GM18508 (cell line): Measurements from ENCODE around the gene ADRB1.

Experiments
- ATAC-seq: cut with Tn5 transposase; IDR thresholded peaks from one replicate; pipeline ENCODE4 v1.9.1; 2021; ENCODE audit warnings: moderate number of reproducible peaks; ENCODE audit not compliant: insufficient read depth, unreplicated experiment

The ADRB1 gene

DNA sequence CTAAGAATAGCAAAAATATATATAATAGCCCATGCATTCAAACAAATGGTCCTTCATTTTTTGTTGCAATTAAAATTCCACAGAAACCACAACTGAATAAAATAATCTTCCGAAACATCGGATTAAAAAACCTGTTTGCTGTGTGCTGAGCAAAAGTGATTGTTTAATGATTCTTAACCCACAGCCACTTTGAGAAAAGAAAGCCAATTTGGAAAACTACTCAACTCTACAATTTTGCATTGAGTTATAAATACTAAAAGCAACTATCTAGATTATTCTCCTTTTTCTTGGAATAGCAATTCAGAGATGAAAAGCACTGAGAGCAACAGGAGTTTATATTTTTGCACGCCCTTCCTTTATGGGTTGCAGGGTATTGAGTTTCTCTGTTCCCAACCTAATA, 8.0 kb downstream of the ADRB1 start:
- no peak for ATAC-seq

DNA sequence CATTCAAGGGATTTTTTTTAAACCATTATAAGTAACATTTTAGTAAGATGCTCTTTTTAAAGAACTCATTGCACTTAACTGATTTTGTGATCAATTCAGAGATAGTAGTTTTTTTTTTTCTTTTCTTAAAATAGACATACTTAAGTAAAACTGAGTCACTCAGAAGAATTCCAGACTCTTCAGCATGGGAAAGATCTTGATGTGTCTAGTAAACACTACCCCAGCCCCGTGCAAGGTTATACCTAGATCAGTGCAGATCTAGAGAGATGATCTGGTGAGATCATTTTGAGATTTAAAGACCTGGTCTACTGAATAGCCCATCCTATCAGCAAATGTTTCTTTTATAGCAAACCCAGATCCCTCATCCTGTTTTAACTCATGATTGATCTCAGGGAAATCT, 8.6 kb downstream of the ADRB1 start:
- ATAC-seq, result no peak

DNA sequence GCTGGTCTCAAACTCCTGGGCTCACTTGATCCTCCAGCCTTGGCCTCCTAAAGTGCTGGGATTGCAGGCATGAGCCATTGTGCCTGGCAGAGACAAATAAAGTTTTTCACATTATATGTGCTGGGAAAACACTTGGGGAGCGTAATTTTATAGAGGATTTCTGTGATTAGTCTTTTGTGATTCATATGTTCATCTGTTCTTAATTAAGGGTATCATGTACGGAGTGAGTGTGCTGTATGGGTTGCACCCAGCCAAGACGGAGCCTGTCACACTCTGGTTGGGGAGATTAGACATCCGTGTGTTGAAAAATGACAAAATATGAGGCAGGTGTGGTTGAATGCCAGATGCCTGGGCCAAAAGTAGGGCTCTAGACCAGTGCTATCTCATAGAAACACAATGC, 10.3 kb downstream of the ADRB1 start:
- ATAC-seq, result no peak

DNA sequence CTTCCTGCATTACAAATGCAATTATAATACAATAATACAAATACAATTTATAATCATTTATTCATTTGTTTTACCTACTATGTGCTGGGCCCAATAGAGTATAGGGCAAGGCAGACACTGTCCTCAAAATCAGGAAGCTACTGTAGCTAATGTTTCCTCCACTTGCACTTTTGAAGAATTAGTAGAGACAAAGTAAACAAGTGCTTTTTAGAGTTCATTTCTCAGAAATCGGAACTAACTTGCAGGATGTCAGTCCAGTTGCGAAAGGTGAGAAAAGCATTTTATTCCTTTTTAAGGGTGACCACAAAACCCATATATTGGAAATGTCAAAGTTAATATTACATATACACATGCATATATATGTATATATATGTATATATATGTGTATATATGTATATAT, 14.2 kb downstream of the ADRB1 start:
- ATAC-seq, result no peak

DNA sequence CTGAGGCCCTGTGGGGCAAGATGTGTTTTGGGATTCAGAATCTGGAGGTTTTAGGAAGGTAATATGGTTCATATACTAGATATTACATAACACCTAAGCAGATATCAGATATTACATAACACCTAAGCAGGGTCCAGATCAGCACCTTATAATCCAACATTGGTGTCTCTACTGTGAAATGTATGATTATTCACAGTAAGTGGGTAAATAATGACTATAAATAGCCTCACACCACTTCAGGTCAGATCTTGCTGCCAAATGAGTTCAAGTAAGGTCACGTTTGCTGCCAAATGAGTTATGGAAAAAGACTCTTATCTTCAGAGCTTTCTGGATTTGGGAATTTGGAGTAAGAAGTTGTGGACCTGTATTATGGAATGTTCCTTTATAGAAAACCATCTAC, 14.6 kb downstream of the ADRB1 start:
- ATAC-seq, result no peak

DNA sequence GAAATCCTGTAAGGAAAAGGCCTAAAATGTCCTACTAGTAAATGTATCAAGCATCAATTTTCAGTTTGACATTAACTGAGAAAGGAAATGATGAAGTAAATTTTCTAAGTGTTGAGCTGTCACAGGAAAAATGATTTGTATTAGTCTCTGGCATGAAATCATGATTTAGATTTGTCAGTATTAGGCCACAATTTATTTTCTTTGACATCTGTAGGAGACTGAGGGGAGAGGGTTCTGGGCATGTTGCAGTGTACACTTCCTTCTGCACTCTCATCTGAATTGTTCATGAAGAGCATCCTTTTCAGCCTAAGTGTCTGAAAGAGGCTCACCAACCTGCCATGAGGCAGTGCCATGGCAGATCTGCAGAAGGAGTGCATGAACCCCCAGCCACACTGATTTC, 15.9 kb downstream of the ADRB1 start:
- no peak for ATAC-seq

DNA sequence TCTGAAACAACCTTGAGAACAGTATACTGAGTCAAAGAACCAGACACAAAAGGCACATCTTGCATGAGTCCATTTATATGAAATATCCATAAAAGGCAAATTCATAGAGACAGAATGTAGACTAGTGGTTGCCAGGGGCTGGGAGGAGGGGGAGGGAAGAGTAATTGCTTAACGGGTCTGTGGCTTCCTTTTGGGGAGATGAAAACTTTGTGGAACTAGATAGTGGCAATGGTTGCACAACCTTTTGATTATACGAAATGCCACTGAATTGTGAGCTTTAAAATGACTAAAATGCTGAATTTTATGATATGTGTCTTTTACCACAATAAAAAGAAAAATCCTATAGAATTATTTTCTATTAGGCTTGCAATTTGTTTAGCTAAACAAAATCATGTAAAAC, 16.8 kb downstream of the ADRB1 start:
- no peak for ATAC-seq

DNA sequence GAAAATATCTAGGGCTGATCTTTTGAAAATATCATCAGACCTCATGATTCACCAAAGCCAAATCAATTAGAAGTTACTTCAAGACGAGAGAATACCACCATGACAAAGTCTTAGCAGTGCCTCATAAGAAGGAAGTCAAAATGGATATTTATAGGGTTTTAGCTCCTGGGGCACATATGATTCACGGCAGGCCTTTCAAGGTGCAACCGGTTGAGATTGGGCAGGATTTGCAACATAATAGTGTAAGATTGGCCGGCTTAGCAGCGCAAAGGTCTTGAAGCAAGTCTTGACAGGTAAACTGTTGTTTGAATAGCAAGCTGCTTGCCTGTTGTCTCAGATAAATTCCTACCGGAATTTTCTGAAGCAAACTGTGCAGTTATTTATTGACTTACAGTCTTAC, 17.5 kb downstream of the ADRB1 start:
- ATAC-seq, result no peak

DNA sequence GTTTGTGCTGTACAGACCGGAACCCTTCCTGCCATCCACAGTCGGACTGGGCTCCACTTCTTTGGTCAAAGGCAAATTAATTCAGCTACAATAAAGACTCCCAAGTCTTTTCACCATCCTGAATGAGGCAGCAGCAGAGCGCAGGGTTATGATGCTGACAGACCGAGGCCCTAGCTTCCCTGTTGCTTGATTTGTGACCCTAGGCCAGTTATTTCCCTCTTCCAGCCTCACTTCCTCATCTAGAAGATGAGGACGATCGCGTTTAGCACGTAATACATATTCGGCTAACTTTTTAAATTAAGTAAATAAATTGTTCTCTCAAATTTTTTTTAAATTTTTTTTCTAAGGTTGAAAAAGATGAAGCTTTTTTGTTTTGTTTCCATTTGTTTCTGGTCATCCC, 18.1 kb downstream of the ADRB1 start:
- no peak for ATAC-seq

DNA sequence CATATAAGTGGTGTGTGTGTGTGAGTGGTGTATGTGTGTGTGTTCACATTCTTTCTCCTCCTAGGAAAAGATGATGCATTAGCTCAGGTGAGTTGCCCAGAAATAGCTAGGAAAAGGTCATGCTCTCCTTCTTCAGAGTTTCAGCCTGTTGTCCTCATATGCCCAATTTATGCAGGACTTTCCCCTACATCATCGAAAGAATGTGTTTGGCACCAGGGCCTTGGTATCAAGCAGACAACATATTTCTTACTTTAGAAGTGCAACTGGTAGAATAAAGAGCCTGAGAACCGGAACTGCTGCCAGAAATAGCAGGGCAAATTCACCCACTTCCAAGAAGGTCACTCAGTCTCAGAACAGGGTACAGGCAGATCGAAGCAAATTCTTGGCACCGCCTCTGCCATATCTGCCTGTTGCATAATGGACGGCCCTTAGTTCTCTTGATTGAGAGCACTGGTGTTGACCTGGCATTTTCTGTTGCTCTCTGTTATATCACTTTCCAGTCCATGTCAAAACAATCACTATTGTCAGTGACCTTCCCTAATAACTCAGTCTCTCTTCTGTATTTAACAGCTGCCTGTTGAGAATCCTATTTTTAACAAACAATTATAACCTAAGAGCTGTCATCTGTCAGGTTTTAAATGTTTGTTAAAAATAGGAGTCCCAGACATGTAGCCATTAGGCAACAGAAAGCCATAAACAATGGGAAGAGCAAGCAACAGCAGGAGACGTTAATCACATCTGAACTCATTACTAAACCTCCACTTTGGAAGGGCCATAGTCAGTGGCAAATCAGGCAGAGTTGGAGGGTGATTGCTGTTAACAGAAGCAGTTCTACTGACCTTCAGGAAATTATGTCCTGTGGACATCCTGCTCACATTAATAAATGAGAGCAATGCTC, 20.7 kb downstream of the ADRB1 start:
- ATAC-seq, result no peak

DNA sequence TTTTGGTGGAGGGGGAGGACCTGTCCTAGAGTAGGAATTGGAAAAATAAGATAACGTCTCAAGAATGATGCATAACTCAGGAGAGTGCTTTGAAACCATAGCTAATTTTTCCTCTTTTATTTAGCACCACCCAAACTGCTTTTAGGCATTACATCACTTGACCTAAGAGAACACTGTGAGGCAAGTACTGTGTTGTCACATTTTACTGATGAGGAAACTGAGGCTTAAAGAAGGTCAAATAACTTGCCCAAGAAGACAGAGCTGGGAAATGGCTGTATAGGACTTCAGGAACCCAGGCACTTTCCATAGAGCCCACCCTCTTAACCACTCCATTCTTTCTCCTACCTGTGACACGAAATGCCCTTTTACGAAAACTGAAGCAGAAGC, 21.4 kb downstream of the ADRB1 start:
- ATAC-seq, result no peak

DNA sequence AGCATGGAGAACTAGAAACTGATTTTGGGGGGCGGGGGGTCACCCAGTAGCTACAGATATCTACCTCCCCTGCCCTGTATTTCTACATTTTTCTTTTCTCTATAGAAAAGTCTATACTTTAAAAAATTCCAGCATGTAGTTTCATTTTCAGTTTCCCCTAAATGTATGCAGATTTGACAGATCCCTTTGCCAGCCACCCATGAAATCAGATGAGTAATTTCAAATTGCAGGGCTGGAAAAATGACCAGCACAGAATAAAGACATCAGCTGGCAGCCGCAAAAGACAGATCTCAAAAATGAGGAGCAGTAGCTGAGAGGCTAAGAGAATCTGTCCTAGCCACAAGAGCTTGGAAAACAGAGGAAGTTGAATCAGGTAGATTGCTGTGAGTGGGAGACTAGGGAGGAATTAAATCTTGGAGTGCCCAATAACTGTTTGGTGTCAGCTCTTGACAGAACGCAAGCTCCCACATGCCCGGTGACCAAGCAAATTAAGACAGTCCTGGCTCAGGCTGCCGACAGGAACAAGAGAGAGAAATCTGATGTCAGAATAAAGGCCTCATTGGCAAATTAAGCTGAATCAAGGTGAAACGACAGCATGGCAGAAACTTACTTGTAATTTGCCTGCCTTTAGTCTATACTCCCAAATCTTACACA, 24.5 kb downstream of the ADRB1 start:
- no peak for ATAC-seq

DNA sequence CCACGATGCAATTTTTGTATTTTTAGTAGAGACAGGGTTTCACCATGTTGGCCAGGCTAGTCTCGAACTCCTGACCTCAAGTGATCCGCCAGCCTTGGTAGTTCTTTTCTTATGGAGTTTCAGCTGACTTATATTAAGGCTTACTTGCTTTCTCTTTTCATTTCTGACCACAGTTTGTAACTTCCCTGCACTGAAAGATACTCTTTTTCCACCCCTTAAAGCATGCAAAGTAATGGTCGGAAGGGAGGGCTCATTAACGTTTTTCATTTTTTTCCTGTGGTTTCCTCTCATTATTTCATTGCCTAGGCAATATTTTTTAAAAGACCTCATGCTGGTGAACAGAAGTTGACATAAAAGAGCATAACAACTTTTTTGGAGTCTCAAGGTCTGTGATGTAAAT, 27.0 kb downstream of the ADRB1 start:
- ATAC-seq, result no peak

DNA sequence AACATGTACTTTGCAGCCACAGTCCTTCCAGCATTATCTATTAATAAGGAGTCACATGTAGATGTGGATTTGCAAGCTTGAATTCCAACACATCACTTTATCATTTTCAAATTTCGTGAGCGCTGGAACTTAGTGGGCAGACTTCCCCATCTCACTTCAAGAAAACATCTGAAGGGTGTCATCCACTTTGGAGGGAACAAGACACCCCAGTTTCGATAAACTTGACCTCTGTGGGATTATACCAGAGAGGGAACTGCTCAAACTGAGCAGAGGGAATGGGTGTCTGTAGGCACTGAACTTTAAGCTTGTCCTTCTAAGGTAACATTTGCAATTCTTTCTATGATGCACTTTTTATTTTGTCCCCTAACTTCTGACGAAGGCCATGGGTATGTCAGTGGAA, 27.5 kb downstream of the ADRB1 start:
- ATAC-seq, result no peak

DNA sequence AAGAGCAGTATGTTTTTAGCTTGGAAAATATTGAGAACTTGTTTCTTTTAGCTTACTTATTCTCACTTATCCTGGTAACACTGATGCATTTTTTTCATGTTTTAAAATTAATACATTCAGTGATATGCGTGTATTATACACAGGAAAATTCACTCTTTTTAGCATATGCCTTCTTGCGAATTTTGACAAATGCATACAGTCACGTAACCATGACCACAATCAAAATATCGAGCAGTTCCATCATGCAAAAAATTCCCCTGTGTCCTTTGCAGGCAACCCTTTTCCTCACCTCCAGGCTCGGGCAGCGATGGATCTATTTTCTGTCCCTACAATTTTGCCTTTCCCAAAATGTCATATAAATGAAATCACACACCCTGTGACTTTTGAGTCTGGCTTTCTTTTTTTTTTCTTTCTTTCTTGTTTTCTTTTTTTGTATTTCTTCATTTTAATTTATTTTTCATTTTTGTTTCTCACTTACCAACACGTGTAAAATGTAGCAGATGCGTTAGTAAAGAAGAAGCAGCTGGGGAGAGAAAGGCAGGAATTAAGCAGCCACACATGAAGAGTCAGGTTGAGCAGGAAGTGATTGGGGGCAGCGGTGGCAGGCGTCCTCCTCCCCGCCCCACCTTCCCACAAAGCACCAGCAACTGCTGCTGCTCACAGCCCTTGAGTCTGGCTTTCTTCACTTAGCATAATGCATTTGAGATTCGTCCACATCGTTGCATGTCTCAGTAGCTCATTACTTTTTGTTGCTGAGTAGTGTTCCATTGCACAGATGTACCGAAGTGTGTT, 29.9 kb downstream of the ADRB1 start:
- no peak for ATAC-seq

DNA sequence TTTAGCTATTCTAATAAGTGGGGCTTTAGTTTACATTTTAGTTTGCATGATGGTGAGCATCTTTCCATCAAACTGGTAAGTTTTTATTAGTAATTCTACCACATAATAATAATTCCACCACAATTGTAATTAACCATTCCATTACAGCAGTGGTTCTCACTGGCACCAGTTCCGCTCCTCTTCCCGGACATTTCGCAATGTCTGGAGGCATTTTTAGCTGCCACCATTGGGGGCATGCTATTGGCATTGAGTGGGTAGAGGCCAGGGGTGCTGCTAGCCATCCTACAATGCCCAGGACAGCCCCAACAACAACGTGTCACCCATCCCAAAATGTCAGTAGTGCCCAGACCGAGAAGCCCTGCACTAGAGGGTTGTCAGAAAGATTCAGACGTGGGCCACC, 31.4 kb downstream of the ADRB1 start:
- no peak for ATAC-seq

DNA sequence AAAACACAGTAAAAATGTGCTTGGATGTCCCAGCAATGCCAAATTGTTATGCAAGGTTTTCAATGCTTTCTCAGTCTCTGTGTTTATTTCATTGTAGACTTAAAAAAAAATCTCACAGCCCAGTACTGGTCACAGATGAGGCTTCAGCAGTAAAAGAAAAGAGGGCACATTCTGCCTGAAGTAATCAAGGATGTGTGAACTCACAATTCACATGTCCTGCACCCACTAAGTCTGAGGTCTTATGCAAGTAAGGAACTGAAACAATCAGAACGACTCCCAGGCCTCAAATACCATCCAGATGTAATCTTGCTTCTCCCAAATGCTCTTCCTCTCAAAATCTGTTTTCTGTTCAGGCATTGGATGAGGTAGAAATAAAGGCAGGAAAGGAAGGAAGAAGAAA, 33.7 kb downstream of the ADRB1 start:
- ATAC-seq, result no peak

DNA sequence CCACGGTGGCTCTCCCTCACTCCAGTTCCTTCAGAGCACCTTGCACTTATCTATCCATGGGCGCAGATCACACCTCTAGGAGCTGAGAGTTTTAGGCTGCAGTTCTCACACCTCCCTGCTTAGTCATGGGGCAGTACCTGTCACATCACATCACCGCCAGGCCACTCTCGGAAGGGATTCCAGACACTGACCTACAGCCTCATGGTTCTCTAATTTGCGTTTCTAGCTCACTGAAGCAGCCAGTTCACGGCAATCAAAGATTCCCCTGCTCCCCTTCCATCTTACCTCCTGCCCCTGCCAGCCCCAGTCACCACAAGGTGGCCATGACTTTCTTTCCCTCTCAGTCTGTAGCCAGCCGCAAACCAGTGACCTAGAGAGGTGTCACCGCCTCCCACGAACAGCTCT, 34.2 kb downstream of the ADRB1 start:
- no peak for ATAC-seq

DNA sequence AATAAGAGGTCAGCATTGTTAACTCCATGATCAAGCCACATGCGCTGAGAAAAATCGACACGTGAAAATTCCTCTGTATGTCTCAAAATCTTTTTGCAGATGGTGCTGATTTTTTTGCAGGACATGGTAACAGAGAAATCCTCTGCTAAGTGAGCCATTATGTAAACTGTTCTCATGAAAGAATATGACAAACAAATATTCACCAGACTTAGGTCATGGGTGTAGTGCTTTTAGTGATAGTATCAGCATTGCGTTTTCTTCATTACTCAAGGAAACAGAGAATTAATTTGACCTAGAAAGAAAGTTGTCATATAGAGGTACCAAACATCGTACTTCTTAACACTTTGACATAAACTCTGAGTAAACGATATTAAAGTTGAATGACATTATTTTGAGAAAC, 34.7 kb downstream of the ADRB1 start:
- ATAC-seq, result no peak

DNA sequence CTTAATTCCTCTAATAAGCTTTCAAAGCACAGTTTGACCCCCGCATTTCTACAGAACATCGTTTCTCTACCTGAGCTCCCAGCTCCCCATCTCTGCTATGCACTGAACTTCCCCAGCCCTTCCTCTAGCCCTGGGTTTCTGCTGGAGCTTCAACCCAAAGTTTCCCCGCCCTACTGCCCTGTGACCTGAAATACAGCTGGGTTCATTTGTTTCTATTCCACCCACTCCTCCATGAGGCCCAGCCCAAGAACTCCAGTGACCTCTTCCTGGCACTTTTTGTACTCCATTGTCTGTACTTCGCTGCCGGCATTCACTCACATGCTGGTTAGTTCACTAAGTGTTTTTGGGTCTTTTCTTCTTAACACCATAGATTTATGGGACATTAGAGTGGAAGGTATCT, 35.8 kb downstream of the ADRB1 start:
- ATAC-seq, result no peak

DNA sequence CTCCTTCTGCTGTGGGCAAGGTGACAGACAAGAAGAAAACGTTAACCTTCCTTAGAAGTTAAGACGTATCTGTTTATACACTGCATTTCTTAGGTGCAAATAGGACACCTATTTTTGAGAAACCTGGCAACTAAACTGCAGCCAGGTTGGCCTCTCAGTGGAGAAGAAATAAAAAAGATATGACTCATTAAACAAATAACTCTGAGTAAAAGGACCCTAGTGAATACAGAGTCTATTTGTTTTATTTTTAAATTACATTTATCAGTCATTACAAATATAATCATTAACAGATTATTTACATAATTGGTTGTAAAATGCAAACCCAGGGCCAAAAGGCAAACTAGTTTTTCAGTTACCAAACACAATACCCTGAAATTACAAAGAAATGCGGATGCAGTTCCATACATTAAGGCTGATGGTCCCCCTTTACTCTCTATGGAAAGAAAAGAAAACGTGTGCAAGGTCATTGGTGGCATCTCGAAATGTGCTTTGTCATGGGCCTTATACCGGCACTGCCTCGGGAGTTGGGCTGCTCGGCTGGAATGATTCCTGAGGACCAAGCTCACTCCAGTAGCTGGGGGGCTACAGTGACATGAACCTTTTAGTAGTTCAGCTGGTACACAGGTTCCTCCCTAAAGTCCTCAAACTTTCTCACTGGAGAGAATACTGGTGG, 38.4 kb downstream of the ADRB1 start:
- ATAC-seq, result no peak
